Upper lobe of left lung (tissue), 4 donors: ENCODE measurements around the gene SETBP1.

ENCODE experiments used
- EP300 ChIP-seq, 4 donors: sonication (generic); formaldehyde crosslinking; IDR thresholded peaks; one replicate each; pipeline ENCODE4 v1.5.1; 2017; ENCODE audit warnings: antibody characterized with exemption in 4 of 4, control low read depth in 2 of 4
- POLR2A ChIP-seq, 4 donors: fragments of 450-650 bp; IDR thresholded peaks; one replicate each; pipeline ENCODE4 v1.5.1; 2016 to 2017; ENCODE audit warnings: antibody characterized with exemption in 4 of 4, mild to moderate bottlenecking in 2 of 4
- POLR2AphosphoS5 ChIP-seq, 2 donors: sonication (generic); formaldehyde crosslinking; IDR thresholded peaks; one replicate each; pipeline ENCODE4 v1.5.1; 2017; ENCODE audit warnings: antibody characterized with exemption in 2 of 2
- TF ChIP-seq, protein P1 (sequence below), 6 experiments: fragments of 450-650 bp in 4 of 6; fragments of 200-600 bp in 2 of 6; sonication (generic) in 2 of 6; IDR thresholded peaks; one replicate each; pipeline ENCODE4 v1.5.1; 2016 to 2019; ENCODE audit warnings: antibody characterized with exemption in 6 of 6

GRCh38 chr18:44921974-44922373 is 241.3 kb downstream of the SETBP1 start:
- TF ChIP-seq, protein P1, sequence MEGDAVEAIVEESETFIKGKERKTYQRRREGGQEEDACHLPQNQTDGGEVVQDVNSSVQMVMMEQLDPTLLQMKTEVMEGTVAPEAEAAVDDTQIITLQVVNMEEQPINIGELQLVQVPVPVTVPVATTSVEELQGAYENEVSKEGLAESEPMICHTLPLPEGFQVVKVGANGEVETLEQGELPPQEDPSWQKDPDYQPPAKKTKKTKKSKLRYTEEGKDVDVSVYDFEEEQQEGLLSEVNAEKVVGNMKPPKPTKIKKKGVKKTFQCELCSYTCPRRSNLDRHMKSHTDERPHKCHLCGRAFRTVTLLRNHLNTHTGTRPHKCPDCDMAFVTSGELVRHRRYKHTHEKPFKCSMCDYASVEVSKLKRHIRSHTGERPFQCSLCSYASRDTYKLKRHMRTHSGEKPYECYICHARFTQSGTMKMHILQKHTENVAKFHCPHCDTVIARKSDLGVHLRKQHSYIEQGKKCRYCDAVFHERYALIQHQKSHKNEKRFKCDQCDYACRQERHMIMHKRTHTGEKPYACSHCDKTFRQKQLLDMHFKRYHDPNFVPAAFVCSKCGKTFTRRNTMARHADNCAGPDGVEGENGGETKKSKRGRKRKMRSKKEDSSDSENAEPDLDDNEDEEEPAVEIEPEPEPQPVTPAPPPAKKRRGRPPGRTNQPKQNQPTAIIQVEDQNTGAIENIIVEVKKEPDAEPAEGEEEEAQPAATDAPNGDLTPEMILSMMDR (IDR thresholded peaks at IDR 0.05) = no peak
- no peak for TF ChIP-seq POLR2A (IDR thresholded peaks at IDR 0.05)
- no peak for TF ChIP-seq EP300 (IDR thresholded peaks at IDR 0.05)
- TF ChIP-seq POLR2AphosphoS5 (IDR thresholded peaks at IDR 0.05) = no peak
